Omental fat pad (tissue), 4 donors: ENCODE measurements around the gene SLC39A11. TPM values are rescaled to one million over a fixed set of nuclear protein-coding genes. Genes with fewer than 3 reads are reported as not detected.

ENCODE experiments used
- ATAC-seq: fragments of 150-250 bp; one replicate; pipeline ENCODE4 v1.9.1; 2016; ENCODE audit warnings: mild to moderate bottlenecking, moderate library complexity; ENCODE audit not compliant: low FRiP score
- DNase-seq: peaks from one replicate; pipeline ENCODE4 v3.0.0-alpha.2; 2019; ENCODE audit warnings: low spot score
- CTCF ChIP-seq, 3 donors: fragments of 450-650 bp; IDR thresholded peaks; one replicate each; pipeline ENCODE4 v1.5.1; 2016 to 2017; ENCODE audit warnings: antibody characterized with exemption in 3 of 3, mild to moderate bottlenecking in 3 of 3, moderate library complexity in 2 of 3
- total RNA-seq, 4 donors: library from RNA; depleted of rRNA; stranded (reverse); fragments of >200 nt; gene quantifications; one replicate each; pipeline ENCODE4 v1.1.0, GENCODE V29; 2016

The SLC39A11 gene
- total RNA-seq, 4 donors from 2014 or later: 18.8 to 42.4 (median 31.3) TPM

GRCh38 chr17:72654706-72655105, 437.8 kb downstream of the SLC39A11 start:
- no peak for ATAC-seq
- DNase-seq: no peak
- no peak for TF ChIP-seq CTCF (IDR thresholded peaks at IDR 0.05)

- DNase-seq (no peak), ATAC-seq (no peak)
Observed at GRCh38 chr17:72651988-72652387, 440.5 kb downstream of the SLC39A11 start.

GRCh38 chr17:72648702-72649101, 443.8 kb downstream of the SLC39A11 start:
- ATAC-seq: no peak
- DNase-seq: no peak
- no peak for TF ChIP-seq CTCF (IDR thresholded peaks at IDR 0.05)

More at GRCh38 chr17:72651988-72652387, 440.5 kb downstream of the SLC39A11 start:
- no peak for TF ChIP-seq CTCF (IDR thresholded peaks at IDR 0.05)

GRCh38 chr17:72646176-72646575, 446.3 kb downstream of the SLC39A11 start:
- ATAC-seq: no peak
- DNase-seq: no peak
- TF ChIP-seq CTCF (IDR thresholded peaks at IDR 0.05): no peak

- TF ChIP-seq CTCF (IDR thresholded peaks at IDR 0.05): no peak
- DNase-seq: no peak
- ATAC-seq: no peak
Observed at GRCh38 chr17:72644492-72644891, 448.0 kb downstream of the SLC39A11 start.

GRCh38 chr17:72643575-72644216, 448.8 kb downstream of the SLC39A11 start:
- DNase-seq: no peak
- no peak for TF ChIP-seq CTCF (IDR thresholded peaks at IDR 0.05)
- no peak for ATAC-seq

GRCh38 chr17:72642720-72643119, 449.8 kb downstream of the SLC39A11 start:
- DNase-seq: no peak
- TF ChIP-seq CTCF (IDR thresholded peaks at IDR 0.05): no peak
- no peak for ATAC-seq
